Ishikawa (cell line): ENCODE measurements around the gene A2M.

Source experiments
- CEBPB ChIP-seq: IDR thresholded peaks from 2 replicates; pipeline ENCODE4 v1.6.1; 2012
- CREB1 ChIP-seq: IDR thresholded peaks from 2 replicates; pipeline ENCODE4 v1.6.1; 2012; ENCODE audit warnings: low read depth
- EGR1 ChIP-seq: IDR thresholded peaks from 2 replicates; pipeline ENCODE4 v1.6.1; 2012
- EP300 ChIP-seq: IDR thresholded peaks from 2 replicates; pipeline ENCODE4 v1.6.1; 2012; ENCODE audit warnings: borderline replicate concordance
- FOXM1 ChIP-seq: IDR thresholded peaks from 2 replicates; pipeline ENCODE4 v1.6.1; 2012; ENCODE audit warnings: low read depth, borderline replicate concordance
- MAX ChIP-seq: IDR thresholded peaks from 2 replicates; pipeline ENCODE4 v1.6.1; 2012
- NFIC ChIP-seq: IDR thresholded peaks from 2 replicates; pipeline ENCODE4 v1.6.1; 2012
- RAD21 ChIP-seq: IDR thresholded peaks from 2 replicates; pipeline ENCODE4 v1.6.1; 2012; ENCODE audit warnings: low read depth
- REST ChIP-seq: IDR thresholded peaks from 2 replicates; pipeline ENCODE4 v1.6.1; 2012; ENCODE audit warnings: low read depth, mild to moderate bottlenecking
- TAF1 ChIP-seq: IDR thresholded peaks from 2 replicates; pipeline ENCODE4 v1.6.1; 2012; ENCODE audit warnings: low read depth, mild to moderate bottlenecking
- TCF12 ChIP-seq: IDR thresholded peaks from 2 replicates; pipeline ENCODE4 v1.6.1; 2012; ENCODE audit warnings: low read depth
- TEAD4 ChIP-seq: IDR thresholded peaks from 2 replicates; pipeline ENCODE4 v1.6.1; 2012
- USF1 ChIP-seq: IDR thresholded peaks from 2 replicates; pipeline ENCODE4 v1.6.1; 2012
- YY1 ChIP-seq: IDR thresholded peaks from 2 replicates; pipeline ENCODE4 v1.6.1; 2012; ENCODE audit warnings: low read depth
- ZBTB7A ChIP-seq: IDR thresholded peaks from 2 replicates; pipeline ENCODE4 v1.6.1; 2012; ENCODE audit warnings: low read depth

Gene A2M

GRCh38 chr12:9108504-9109212, 7.1 kb downstream of the A2M start:
- TF ChIP-seq NFIC (no peak), CREB1 (no peak), REST (no peak), RAD21 (no peak), CEBPB (no peak), EGR1 (no peak), TAF1 (no peak), YY1 (no peak), MAX (no peak), USF1 (no peak), EP300 (no peak)

GRCh38 chr12:9107542-9107873, 8.2 kb downstream of the A2M start:
- no peak for TF ChIP-seq ZBTB7A
- TF ChIP-seq MAX = no peak
- no peak for TF ChIP-seq TAF1
- TF ChIP-seq REST = no peak
- no peak for TF ChIP-seq FOXM1
- no peak for TF ChIP-seq YY1
- TF ChIP-seq USF1 = no peak
- TF ChIP-seq NFIC = no peak

- TF ChIP-seq MAX (no peak), TEAD4 (no peak), FOXM1 (no peak), EP300 (no peak), CREB1 (no peak), TCF12 (no peak), ZBTB7A (no peak), YY1 (no peak), TAF1 (no peak), EGR1 (no peak), RAD21 (no peak), USF1 (no peak)
Observed at GRCh38 chr12:9106610-9107541, 8.8 kb downstream of the A2M start.

GRCh38 chr12:9106067-9106466, 9.7 kb downstream of the A2M start:
- no peak for TF ChIP-seq CEBPB
- TF ChIP-seq NFIC = no peak
- TF ChIP-seq EP300 = no peak
- TF ChIP-seq REST = no peak
- no peak for TF ChIP-seq YY1
- no peak for TF ChIP-seq TAF1
- no peak for TF ChIP-seq TCF12
- no peak for TF ChIP-seq EGR1
- no peak for TF ChIP-seq MAX
- TF ChIP-seq TEAD4 = no peak
- no peak for TF ChIP-seq ZBTB7A
- TF ChIP-seq RAD21 = no peak
- TF ChIP-seq USF1 = no peak
- no peak for TF ChIP-seq CREB1
